Measurements from ENCODE around the gene NRXN3.

DNA sequence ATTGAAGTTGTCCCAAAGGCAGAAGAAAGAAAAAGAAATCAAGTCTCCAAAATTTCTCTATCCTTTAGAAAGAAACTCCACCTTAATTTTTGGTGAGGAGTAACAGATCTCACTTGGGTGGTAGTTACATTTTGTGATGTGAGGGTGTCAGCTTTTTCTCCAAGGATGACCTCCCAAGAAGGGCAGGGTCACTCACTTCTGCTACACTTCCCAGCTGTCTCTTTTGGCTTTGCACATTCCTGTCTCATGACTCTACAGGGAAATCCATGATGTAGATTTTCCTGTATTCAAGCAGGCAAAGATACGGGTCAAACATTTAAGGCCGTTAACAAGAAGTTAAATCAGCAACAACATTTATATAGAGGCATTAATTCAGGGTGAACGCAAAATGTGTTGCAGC is 1016.4 kb downstream of the NRXN3 start:
- no peak for TF ChIP-seq GATA3 (IDR thresholded peaks at IDR 0.05; ENCODE audit: low read depth, low read length)
- TF ChIP-seq GATA2 (IDR thresholded peaks at IDR 0.05; ENCODE audit: low read depth, low read length), result no peak

All from SH-SY5Y (cell line).